GM21367 (cell line): ENCODE data around the gene TANGO2.

ENCODE experiments used
- ATAC-seq: cut with Tn5 transposase; IDR thresholded peaks from one replicate; pipeline ENCODE4 v1.9.1; 2021; ENCODE audit not compliant: unreplicated experiment

Gene TANGO2

GRCh38 chr22:20083157-20083890, 62.4 kb downstream of the TANGO2 start:
- no peak for ATAC-seq

GRCh38 chr22:20083891-20084546, 63.1 kb downstream of the TANGO2 start:
- ATAC-seq = no peak

DNA sequence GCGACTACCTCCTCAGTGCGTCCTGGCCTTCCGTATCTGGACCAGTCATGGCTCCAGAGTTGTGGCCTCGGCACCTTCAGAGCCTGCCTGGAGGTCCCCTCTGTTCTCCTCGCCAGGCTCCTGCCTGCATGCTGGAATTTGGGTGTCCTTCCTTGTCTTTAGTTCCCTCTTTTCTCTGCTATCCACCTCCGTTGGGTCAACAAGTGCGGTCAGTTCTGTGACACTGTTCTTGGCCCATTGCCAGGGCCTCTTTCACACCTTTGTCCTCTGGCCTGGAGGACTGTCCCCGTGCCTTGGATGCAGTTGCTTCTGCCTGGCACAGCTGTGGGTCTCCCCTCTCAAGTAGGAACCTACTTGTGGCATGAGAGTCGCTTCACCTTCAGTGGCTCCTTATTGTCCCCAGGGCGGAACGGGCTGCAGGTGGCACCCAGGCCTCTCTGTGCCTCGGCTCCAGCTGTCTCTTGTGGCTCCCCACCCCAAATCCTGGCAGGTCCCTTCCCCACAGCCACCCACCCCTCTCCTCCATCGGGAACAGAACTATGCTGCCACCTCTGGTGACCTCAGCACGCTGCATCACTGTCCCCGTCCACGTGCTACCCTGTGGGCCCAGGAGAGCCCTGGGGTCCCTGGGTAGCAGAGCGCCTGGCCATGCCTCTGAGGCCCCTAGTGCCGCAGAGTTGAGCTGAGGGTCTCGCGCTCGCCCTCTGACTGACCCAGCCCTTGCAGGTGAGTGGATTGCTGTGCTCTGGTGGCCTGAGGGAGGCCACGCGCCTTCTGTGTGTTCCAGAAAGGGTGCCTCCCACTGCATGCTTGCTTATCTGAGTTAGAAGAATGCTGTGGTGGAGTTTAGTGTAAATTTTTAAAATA, 63.9 kb downstream of the TANGO2 start:
- ATAC-seq = no peak

GRCh38 chr22:20085651-20086050, 64.7 kb downstream of the TANGO2 start:
- no peak for ATAC-seq

- no peak for ATAC-seq
Measured at GRCh38 chr22:20086101-20086599, 65.2 kb downstream of the TANGO2 start.

- ATAC-seq = no peak
Measured at GRCh38 chr22:20086763-20087162, 65.9 kb downstream of the TANGO2 start.

GRCh38 chr22:20087319-20088262, 66.7 kb downstream of the TANGO2 start:
- no peak for ATAC-seq

- no peak for ATAC-seq
Measured at GRCh38 chr22:20088263-20088648, 67.3 kb downstream of the TANGO2 start.

DNA sequence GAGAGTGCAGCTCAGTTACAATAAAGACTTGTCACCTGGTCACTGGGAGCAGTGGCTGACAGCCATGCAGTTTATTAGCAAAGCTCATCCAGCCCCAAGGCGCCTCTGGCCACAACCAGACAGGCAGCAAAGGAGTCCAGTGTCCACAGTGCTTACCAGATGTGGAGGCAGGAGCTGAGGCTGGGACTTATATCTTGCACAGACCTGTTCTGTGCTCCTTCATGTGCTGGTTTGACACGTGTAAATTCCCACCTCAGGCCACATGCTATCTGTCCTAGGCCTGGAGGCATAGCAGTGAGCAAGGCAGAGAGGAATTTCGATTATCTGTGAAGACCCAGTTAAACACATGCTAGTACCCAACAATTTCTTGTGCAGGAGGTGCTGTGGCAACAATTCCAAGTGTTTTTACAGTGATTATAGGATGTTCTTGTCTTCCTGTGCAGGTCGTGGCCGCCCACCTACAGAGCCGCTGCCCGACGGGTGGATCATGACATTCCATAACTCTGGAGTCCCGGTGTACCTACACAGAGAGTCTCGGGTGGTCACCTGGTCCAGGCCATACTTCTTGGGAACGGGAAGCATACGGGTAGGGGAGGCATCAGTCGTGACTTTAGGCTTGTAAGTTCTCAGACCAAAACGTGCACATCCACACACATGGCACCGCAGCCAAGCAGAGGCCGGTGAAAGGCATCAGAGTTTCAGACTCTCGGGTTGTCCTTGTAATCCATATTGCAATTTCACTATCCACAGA, 68.5 kb downstream of the TANGO2 start:
- no peak for ATAC-seq

GRCh38 chr22:20089977-20090729, 69.2 kb downstream of the TANGO2 start:
- ATAC-seq = no peak

- no peak for ATAC-seq
Measured at GRCh38 chr22:20090730-20091240, 69.9 kb downstream of the TANGO2 start.

DNA sequence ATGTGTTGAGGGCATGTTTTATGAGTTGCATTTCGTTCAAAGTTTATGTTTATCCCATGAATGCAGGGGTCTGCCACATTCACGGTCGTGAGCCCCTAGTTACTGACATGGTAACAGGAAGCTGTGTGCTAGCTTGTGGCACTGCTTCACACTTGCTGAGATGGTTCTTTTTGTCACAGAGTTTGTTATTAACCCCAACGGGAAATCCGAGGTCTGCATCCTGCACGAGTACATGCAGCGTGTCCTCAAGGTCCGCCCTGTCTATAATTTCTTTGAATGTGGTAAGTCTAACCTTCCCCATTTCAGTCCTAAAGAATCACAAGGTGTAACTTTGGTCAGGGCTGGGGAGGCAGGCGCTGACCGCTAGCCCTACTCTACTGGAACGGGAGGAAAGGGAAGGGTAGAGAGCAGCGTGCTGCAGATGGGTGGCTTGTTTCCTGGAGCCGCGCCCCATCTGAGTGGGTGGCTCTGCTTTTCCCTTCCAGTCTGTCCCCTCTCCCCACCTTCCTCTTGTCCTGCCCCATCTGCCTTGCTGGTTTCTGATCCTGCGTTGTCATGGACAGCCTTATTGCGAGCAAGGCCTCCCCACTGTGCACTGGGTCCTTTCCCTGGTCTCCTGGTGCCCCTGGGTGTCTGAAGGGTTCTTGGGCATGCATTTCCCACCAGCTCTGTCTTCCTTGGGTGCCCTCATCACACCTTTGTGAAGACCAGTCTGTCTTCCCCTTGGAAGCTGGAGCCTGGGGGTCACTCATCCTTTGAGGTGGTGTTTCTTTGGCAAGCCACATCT, 71.0 kb downstream of the TANGO2 start:
- no peak for ATAC-seq

DNA sequence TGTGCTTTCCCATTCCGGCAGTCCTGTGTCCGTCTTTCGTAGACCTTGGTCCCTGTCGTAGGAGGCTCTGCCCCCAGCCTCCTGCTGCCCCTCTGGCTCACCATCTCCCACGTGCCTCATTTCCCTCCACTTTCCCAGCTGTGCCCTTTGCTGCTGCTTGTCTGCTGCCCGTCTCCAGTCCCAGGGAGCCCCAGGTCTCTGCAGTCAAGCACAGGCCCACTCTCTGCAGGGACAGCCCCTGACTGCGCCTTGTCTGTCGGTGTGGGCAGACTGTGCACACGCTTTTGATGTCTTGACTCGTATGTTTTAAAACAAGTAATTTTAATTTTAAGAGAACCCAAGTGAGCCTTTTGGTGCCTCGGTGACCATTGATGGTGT, 71.6 kb downstream of the TANGO2 start:
- no peak for ATAC-seq

DNA sequence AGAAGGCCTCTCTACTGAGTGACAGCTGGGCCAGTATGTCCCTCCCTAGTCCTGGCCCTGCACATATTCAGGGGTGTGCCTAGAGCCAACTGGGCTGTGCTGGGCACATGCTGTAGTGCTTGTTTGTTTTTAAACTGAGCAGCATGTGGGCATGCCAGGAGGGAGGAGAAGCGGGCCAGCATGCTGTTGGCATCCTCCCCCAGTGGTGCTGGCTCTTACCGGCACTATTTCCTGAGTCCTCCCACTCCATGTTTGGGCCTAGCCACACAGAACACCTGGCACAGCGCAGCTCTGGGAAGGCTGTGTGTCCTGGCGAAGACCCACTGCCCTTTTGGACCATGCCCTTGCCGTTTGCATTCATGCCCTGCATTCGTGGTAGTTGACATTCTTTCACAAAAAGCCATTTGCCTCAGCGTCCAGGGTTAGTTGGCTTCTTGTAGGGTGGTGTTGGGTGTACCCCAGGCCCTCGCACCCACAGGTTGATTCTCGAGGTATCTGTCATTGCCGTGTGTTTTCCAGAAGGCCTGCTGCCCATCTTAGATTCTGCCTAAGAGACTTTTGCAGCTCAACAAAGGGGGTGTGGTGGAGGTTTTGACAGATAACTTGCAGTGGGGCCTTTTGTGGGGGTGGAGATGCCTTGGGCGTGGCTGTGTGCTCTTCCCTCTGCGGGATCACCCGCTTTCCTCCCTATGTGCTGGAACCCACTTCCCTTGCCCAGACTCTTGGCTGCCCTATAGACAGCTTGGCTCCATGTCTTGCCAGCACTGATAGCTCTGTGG, 72.7 kb downstream of the TANGO2 start:
- no peak for ATAC-seq

- ATAC-seq = no peak
Measured at GRCh38 chr22:20094197-20094807, 73.4 kb downstream of the TANGO2 start.

- ATAC-seq = no peak
Measured at GRCh38 chr22:20095521-20095920, 74.6 kb downstream of the TANGO2 start.
